ENCODE measurements around the gene FITM1.

Gene FITM1

GRCh38 chr14:24126939-24127338, 3.5 kb upstream of the FITM1 start:
- TF ChIP-seq, protein P1, sequence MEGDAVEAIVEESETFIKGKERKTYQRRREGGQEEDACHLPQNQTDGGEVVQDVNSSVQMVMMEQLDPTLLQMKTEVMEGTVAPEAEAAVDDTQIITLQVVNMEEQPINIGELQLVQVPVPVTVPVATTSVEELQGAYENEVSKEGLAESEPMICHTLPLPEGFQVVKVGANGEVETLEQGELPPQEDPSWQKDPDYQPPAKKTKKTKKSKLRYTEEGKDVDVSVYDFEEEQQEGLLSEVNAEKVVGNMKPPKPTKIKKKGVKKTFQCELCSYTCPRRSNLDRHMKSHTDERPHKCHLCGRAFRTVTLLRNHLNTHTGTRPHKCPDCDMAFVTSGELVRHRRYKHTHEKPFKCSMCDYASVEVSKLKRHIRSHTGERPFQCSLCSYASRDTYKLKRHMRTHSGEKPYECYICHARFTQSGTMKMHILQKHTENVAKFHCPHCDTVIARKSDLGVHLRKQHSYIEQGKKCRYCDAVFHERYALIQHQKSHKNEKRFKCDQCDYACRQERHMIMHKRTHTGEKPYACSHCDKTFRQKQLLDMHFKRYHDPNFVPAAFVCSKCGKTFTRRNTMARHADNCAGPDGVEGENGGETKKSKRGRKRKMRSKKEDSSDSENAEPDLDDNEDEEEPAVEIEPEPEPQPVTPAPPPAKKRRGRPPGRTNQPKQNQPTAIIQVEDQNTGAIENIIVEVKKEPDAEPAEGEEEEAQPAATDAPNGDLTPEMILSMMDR (IDR thresholded peaks at IDR 0.05; ENCODE audit: borderline replicate concordance, control extremely low read depth, extremely low read depth, insufficient read depth, missing control alignments): no peak
- in situ Hi-C loops (cut with MboI; ENCODE audit: low sequenced_read_pairs, unreplicated experiment): no loop called here
- no peak for DNase-seq (ENCODE audit: low spot score)

DNA sequence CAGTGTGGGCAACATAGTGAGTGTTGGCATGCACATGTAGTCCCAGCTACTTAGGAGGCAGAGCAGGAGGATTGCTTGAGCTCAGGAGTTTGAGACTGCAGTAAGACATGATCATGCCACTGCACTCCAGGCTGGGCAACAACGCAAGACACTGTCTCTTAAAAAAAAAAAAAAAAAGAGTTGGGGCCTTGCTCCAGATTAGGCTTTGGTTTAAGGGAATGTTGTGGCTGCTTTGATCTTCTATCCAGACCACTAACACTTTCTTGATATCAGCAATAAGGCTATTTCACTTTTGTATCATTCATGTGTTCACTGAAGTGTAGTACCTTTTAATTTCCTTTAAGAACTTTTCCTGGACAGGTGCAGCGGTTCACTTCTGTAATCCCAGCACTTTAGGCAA, 2.8 kb upstream of the FITM1 start:
- TF ChIP-seq, protein P1 (IDR thresholded peaks at IDR 0.05; ENCODE audit: borderline replicate concordance, control extremely low read depth, extremely low read depth, insufficient read depth, missing control alignments): no peak
- DNase-seq (ENCODE audit: low spot score): no peak
- in situ Hi-C loops (cut with MboI; ENCODE audit: low sequenced_read_pairs, unreplicated experiment): no loop called here

DNA sequence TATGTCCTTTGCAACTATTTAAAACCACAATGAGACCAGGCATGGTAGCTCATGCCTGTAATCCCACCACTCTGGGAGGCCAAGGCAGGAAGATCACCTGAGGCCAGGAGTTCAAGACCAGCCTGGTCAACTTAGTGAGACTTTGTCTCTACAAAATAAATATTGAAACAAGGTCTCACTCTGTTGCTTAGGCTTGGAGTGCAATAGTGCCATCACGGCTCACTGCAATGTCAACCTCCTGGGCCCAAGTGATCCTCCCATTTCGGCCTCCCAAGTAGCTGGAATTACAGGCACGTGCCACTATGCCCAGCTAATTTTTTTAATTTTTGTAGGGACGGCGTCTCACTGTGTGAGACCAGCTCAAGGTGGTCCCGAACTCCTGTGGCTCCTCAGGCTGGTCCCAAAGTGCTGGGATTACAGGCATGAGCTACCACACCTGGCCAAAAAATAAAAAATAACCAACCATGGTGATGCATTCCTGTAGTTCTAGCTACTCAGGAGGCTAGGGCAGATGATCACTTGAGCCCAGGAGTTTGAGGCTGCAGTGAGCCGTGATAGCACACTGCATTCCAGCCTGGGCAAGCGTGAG, 955 bp upstream of the FITM1 start:
- TF ChIP-seq, protein P1 (IDR thresholded peaks at IDR 0.05; ENCODE audit: borderline replicate concordance, control extremely low read depth, extremely low read depth, insufficient read depth, missing control alignments): no peak
- DNase-seq (ENCODE audit: low spot score): no peak
- in situ Hi-C loops (cut with MboI; ENCODE audit: low sequenced_read_pairs, unreplicated experiment): no loop called here

- DNase-seq (ENCODE audit: low spot score): no peak
- TF ChIP-seq, protein P1 (IDR thresholded peaks at IDR 0.05; ENCODE audit: borderline replicate concordance, control extremely low read depth, extremely low read depth, insufficient read depth, missing control alignments): no peak
- in situ Hi-C loops (cut with MboI; ENCODE audit: low sequenced_read_pairs, unreplicated experiment): no loop called here
Measured at GRCh38 chr14:24130717-24131548, 474 bp downstream of the FITM1 start.

DNA sequence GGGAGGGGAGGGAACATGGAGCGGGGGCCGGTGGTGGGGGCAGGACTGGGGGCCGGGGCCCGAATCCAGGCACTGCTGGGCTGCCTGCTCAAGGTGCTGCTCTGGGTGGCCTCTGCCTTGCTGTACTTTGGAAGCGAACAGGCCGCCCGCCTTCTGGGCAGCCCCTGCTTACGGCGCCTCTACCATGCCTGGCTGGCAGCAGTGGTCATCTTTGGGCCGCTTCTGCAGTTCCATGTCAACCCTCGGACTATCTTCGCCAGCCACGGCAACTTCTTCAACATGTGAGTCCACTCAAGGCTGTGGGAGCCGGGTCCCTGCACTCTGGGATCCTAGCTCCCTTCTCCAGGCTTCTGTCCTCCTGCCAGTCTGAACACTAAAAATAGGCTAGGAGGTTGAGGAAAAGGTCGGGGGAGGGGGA, 1.1 kb downstream of the FITM1 start:
- in situ Hi-C loops (cut with MboI; ENCODE audit: low sequenced_read_pairs, unreplicated experiment): no loop called here
- TF ChIP-seq, protein P1 (IDR thresholded peaks at IDR 0.05; ENCODE audit: borderline replicate concordance, control extremely low read depth, extremely low read depth, insufficient read depth, missing control alignments): no peak

GRCh38 chr14:24132061-24132685, 1.7 kb downstream of the FITM1 start:
- in situ Hi-C loops (cut with MboI; ENCODE audit: low sequenced_read_pairs, unreplicated experiment): no loop called here
- no peak for DNase-seq (ENCODE audit: low spot score)
- TF ChIP-seq, protein P1 (IDR thresholded peaks at IDR 0.05; ENCODE audit: borderline replicate concordance, control extremely low read depth, extremely low read depth, insufficient read depth, missing control alignments): no peak

More for the DNA sequence above, 1.1 kb downstream of the FITM1 start:
- no peak for DNase-seq (ENCODE audit: low spot score)
